Measurements from ENCODE around the gene FOXC2.

FOXC2 gene

GRCh38 chr16:86593913-86594620 lies 27.4 kb downstream of the FOXC2 start:
- DNase-seq = no peak

DNA sequence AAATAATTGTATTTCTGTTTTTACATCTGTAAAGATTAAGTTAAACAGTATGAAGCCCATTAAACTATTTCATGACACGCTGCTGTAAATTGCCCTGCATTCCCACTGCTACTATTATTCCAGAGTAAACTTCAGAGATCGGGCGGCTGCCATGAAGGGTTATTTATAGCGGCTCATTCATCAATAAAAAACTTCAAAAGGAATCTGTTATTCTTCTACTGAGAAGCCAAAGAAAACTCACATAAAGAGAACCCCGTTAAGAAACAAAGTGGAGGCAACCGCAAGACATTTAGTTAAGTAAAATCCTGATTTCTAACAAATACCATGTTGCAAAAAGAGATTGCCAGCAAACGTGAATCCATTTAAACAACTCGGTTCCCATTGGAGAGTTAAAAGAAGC lies 28.1 kb downstream of the FOXC2 start:
- DNase-seq = no peak

- DNase-seq = no peak
These were observed 29.5 kb downstream of the FOXC2 start for GRCh38 chr16:86595983-86596605.

DNA sequence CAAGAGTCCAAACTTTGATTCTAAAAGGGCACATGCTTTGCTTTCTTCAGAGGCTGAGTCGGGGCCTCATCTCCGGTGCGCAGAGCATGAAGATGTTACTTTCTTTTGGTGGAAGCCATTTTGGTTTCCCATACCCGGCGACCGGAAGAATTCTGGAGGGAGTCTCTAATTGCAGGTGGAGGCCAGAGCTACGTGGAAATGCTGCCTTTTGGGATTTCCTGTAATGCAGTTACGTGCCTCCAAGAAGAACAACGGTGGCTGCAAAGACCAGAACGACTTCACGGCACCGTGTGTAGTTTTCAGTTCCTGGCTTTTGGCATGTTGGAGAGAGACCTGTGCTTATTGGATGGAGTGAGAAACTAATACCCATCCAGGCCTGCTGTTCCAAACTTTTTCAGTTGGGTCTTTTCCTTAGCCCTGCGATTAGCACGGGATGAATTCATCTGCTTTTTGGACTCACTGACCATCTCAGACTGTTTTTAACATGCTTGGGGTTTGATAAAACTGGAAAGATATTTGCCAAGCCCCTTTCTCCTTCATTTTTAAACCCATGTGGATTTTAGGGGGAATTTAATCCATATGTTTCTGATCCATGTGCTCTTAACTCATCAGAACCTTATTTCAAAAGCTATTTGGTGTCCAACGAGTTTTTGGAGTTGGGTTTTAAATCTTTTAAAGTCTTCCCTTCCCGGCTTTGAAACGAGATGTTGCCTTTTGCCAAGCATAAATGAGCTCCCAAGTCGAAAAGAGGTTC lies 30.7 kb downstream of the FOXC2 start:
- DNase-seq = no peak

- no peak for DNase-seq
These were observed 31.4 kb downstream of the FOXC2 start for GRCh38 chr16:86597880-86598606.

DNA sequence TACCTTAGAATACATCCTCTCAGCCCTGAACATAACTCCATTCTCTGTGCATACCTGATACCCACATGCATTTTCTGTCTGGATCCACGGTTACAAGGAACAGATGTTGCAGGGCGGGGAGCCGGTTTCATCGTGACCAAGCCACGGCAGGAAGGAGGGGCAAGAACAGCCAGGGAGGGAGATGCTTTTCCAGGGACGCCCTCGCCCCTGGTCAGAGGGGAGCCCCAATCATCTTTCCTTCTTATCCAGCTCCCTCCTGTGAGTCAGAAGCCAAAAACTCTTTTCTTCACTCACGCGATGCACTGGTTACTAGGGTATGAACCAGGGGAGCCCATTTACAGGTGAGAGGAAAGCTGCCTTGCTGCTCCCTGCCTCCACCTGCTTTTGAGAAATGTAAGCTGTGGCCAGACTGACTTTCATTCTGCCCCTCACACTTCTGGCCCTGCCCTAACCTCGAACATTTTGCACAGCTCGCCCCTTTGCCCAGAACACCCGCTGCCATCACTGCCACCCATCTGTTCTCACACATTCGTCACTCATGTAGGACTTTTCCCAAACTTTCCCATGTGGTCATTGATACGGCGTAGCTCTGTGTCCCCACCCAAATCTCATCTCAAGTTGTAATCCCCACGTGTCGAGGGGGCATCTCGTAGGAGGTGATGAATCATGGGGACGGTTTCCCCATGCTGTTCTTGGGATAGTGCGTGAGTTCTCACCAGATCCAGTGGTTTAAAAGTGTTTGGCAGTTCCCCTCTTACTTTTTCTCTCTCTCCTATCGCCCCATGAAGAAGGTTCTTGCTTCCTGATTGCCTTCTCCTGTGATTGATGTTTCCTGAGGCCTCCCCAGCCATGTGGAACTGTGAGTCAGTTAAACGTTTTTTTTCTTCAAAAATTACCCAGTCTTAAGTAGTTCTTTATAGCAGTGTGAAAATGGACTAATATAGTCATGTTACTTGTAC lies 32.3 kb downstream of the FOXC2 start:
- no peak for DNase-seq

- no peak for DNase-seq
These were observed 34.7 kb downstream of the FOXC2 start for GRCh38 chr16:86601356-86601755.

GRCh38 chr16:86602521-86602920 lies 35.9 kb downstream of the FOXC2 start:
- no peak for DNase-seq

GRCh38 chr16:86604436-86605193 lies 38.0 kb downstream of the FOXC2 start:
- DNase-seq = peak; percentile 54

GRCh38 chr16:86605950-86606349 lies 39.3 kb downstream of the FOXC2 start:
- DNase-seq = no peak

- DNase-seq = no peak
These were observed 41.7 kb downstream of the FOXC2 start for GRCh38 chr16:86608301-86608747.

DNA sequence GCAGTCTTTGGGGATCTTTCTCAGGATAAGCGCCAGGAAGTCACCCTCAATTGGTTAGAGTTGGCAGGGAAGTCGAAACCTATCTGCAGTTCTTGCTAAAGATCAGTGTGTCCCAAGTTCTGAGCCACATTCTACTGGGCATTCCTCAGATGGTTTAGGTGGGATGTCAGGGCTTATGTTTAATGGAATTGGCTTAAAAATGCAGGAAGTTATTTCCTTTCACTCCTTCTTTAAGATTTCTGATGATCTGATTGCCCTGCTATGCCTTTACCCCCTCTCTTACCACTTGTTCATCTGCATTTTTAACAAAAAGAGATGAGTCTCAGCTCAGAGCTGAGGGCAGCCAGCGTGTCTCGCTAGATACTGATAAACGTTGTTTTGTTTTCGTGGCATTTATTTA lies 42.5 kb downstream of the FOXC2 start:
- DNase-seq = no peak

- no peak for DNase-seq
These were observed 43.0 kb downstream of the FOXC2 start for GRCh38 chr16:86609661-86610060.

DNA sequence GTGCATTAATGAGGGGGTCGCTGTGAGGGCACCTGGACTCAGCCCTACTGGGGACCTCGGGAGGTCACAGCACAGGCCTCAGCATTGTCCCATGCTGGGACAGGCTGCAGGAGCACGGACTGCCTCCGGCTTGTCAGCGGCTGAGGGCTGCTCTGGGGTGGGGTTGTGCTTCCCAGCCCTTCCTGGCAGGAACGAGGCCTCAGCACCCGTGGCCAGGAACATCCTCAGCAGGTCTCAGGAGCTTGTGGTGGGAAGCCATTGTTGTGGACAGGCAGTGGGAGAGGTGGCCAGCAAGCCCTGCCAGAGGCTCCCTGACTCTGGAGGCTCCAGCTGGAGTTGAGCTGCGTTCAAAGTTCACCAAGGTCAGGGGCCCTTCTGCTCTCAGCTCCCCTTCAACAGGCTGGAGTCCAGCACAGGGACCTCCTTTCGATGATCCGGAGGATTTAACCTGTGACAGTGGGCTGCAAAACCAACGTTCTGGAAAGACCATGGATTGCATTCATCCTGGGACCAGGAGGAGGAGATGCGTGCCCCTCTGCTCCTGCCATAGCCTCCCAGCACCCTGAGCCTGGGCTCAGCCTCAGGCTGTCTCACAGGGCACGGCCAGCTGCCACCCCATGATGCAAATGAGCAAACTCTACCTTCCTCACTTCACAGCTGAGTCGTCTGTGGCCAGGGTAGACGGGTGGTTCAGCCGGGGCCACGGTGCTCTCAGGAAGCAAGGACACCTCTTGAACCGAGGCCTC lies 44.3 kb downstream of the FOXC2 start:
- DNase-seq = no peak

GRCh38 chr16:86611525-86611855 lies 44.9 kb downstream of the FOXC2 start:
- no peak for DNase-seq

DNA sequence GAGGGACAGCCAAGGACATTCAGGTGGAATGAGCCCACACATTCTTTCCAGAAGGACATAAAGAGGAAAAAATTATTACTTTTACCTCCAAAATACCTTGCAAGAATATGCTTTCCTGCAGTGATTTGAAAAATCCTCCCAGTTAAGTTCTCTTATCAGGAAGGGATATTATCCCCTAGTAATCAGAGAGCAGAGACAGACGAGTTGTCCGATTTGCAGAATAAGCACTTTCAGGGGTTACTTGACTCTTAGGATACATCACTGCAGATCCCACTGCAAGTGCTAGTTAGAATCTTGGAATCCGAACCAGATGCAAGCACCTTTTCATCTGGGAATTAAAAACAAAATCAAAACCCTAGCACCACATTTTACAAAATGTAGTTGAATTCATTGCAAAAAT lies 45.3 kb downstream of the FOXC2 start:
- DNase-seq = no peak

GRCh38 chr16:86614699-86615098 lies 48.1 kb downstream of the FOXC2 start:
- DNase-seq = no peak

GRCh38 chr16:86616906-86617305 lies 50.3 kb downstream of the FOXC2 start:
- DNase-seq = no peak

GRCh38 chr16:86618431-86619238 lies 52.0 kb downstream of the FOXC2 start:
- DNase-seq = no peak
